Neural crest cell (in vitro differentiated cells): ENCODE measurements around the gene UCN3. TPM values are rescaled to one million over a fixed set of nuclear protein-coding genes. Genes with fewer than 3 reads are reported as not detected.

Experiments
- DNase-seq: peaks from one replicate; pipeline ENCODE4 v3.0.0; 2021; ENCODE audit warnings: low read depth, mixed read lengths, low spot score
- H3K27ac Mint-ChIP-seq: one replicate; pipeline ENCODE4 v1.8.0; 2021; ENCODE audit warnings: mild to moderate bottlenecking, mixed read lengths; ENCODE audit not compliant: unreplicated experiment
- H3K27me3 Mint-ChIP-seq: 2 replicates; pipeline ENCODE4 v1.8.0; 2021; ENCODE audit warnings: low read depth, mild to moderate bottlenecking, mixed read lengths
- H3K36me3 Mint-ChIP-seq: 2 replicates; pipeline ENCODE4 v1.8.0; 2021; ENCODE audit warnings: low read depth, mild to moderate bottlenecking, mixed read lengths
- H3K4me1 Mint-ChIP-seq: 2 replicates; pipeline ENCODE4 v1.8.0; 2021; ENCODE audit warnings: mixed read lengths
- H3K4me3 Mint-ChIP-seq: one replicate; pipeline ENCODE4 v1.8.0; 2021; ENCODE audit warnings: mild to moderate bottlenecking, mixed read lengths
- H3K9me3 Mint-ChIP-seq: 2 replicates; pipeline ENCODE4 v1.8.0; 2021; ENCODE audit warnings: mixed read lengths
- total RNA-seq: library from RNA; stranded (reverse); gene quantifications from 2 replicates; pipeline ENCODE4 v1.2.1, GENCODE V29; 2021
- TF ChIP-seq, protein P1 (sequence below): fragments of 200-600 bp; sonication (generic); conservative IDR thresholded peaks from 2 replicates; pipeline ENCODE4 v1.5.0; 2021; ENCODE audit warnings: antibody characterized with exemption, mild to moderate bottlenecking

UCN3 gene
- total RNA-seq, 1 donor from 2014 or later = not detected

DNA sequence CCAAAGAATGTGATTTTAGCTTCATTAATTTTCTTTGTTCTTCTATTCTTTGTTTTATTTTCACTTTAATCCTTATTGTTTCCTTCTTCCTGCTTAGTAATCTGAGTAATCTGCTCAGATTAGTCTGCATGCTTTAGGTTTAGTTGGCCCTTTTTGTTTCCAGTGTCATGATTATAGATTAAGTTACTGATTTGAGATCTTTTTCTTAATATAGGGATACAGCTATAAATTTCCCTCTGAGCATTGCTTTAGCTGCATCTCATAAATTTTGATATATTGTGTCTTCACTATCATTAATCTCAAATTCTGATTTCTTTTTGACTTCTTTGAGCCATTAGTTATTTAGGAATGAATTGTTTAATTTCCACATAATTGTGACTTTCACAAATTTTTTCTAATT lies 53.8 kb downstream of the UCN3 start:
- Mint-ChIP-seq H3K27ac (no peak overlapping the region), H3K36me3 (peaks cover 47% of the 10 kb centered on the region)

DNA sequence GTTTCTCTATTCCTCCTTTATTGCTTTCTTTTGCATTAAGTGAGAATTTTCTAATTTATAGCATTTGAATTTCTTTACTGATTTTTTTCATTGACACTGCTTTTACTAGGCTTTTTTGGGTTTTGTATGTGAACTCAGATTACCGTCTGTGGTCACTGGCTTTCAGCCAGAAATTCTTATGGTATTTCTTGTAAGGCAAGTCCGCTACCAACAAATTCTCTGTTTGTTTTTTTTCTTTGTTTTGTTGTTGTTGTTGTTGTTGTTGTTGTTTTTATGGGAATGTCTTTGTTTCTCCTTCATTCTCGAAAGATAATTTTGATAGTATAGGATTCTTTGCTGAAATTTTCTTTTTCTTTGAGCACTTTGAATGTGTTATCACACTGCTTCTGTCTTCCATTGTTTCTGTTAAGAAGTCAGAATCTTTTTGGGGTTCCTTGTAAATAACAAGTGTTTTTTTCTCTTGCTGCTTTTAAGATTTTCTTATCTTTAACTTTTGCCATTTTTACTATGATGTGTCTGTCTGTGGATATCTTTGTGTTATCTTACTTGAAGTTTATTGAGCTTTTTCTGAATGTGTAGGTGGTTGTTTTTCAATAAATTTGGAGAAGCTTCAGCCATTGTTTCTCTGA lies 54.8 kb downstream of the UCN3 start:
- TF ChIP-seq, protein P1, sequence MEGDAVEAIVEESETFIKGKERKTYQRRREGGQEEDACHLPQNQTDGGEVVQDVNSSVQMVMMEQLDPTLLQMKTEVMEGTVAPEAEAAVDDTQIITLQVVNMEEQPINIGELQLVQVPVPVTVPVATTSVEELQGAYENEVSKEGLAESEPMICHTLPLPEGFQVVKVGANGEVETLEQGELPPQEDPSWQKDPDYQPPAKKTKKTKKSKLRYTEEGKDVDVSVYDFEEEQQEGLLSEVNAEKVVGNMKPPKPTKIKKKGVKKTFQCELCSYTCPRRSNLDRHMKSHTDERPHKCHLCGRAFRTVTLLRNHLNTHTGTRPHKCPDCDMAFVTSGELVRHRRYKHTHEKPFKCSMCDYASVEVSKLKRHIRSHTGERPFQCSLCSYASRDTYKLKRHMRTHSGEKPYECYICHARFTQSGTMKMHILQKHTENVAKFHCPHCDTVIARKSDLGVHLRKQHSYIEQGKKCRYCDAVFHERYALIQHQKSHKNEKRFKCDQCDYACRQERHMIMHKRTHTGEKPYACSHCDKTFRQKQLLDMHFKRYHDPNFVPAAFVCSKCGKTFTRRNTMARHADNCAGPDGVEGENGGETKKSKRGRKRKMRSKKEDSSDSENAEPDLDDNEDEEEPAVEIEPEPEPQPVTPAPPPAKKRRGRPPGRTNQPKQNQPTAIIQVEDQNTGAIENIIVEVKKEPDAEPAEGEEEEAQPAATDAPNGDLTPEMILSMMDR = no peak
- H3K9me3 Mint-ChIP-seq = peaks cover 18% of the 10 kb centered on the region
- H3K27me3 Mint-ChIP-seq = no peaks in the 10 kb centered on the region
- H3K4me3 Mint-ChIP-seq = no peak overlapping the region
- DNase-seq = no peak
- H3K36me3 Mint-ChIP-seq = peaks cover 47% of the 10 kb centered on the region
- no peak overlapping the region for H3K27ac Mint-ChIP-seq
- peaks cover 12% of the 10 kb centered on the region for H3K4me1 Mint-ChIP-seq

More for the DNA sequence above, 53.8 kb downstream of the UCN3 start:
- Mint-ChIP-seq H3K4me1 (peaks cover 7% of the 10 kb centered on the region), H3K9me3 (peaks cover 18% of the 10 kb centered on the region), H3K4me3 (no peak overlapping the region), H3K27me3 (no peaks in the 10 kb centered on the region)
- TF ChIP-seq, protein P1 = no peak
- DNase-seq = no peak

- Mint-ChIP-seq H3K9me3 (peaks cover 10% of the 10 kb centered on the region), H3K4me1 (peaks cover 19% of the 10 kb centered on the region)
- no peak for DNase-seq
Observed at GRCh38 chr10:5423771-5424170, 59.0 kb downstream of the UCN3 start.

More at GRCh38 chr10:5423771-5424170, 59.0 kb downstream of the UCN3 start:
- TF ChIP-seq, protein P1 = no peak
- Mint-ChIP-seq H3K27me3 (no peaks in the 10 kb centered on the region), H3K27ac (no peak overlapping the region), H3K36me3 (peaks cover 31% of the 10 kb centered on the region), H3K4me3 (no peak overlapping the region)

Other genes starting within 250 kb of the UCN3 start
- gene AKR1C8, start 179.8 kb upstream of the UCN3 start, total RNA-seq = not detected in 2 replicates
- gene AKR1C4, start 168.1 kb upstream of the UCN3 start, total RNA-seq = not detected in 2 replicates
- gene TUBAL3, start 39.9 kb downstream of the UCN3 start, total RNA-seq = not detected in 2 replicates
- 70.2 and 74.2 TPM in 2 replicates for gene NET1, start 47.6 kb downstream of the UCN3 start, total RNA-seq
- not detected in 2 replicates for gene CALML5, start 134.6 kb downstream of the UCN3 start, total RNA-seq
- not detected in 2 replicates for gene CALML3, start 160.0 kb downstream of the UCN3 start, total RNA-seq